Adrenal gland (tissue), 12 donors: ENCODE results near the gene RAMAC. TPM values are rescaled to one million over a fixed set of nuclear protein-coding genes. Genes with fewer than 3 reads are reported as not detected.

Experiments used
- DNase-seq, 7 donors: peaks; one replicate each; pipeline ENCODE4 v3.0.0-alpha.2; 2019 to 2020
- H3K27ac ChIP-seq, 5 donors: fragments of 200-600 bp; sonication (generic) in 4 of 5; 1 replicate in 3 of 5; 2 replicates in 2 of 5; pipeline versions ENCODE4 v1.5.1 to v1.8.0; 2016 to 2020; ENCODE audit warnings: mild to moderate bottlenecking in 1 of 5
- H3K27me3 ChIP-seq: fragments of 200-600 bp; 2 replicates; pipeline ENCODE4 v1.8.0; 2021
- H3K36me3 ChIP-seq, 2 donors: fragments of 200-600 bp; replicated peaks in 1 of 2; 1 replicate in 1 of 2; 2 replicates in 1 of 2; pipeline versions ENCODE4 v1.5.1 to v1.8.0; 2018 to 2022
- H3K4me1 ChIP-seq, 2 donors: fragments of 200-600 bp; replicated peaks in 1 of 2; 1 replicate in 1 of 2; 2 replicates in 1 of 2; pipeline versions ENCODE4 v1.5.1 to v1.8.0; 2018 to 2021
- H3K4me3 ChIP-seq, 4 donors: fragments of 200-600 bp; sonication (generic) in 3 of 4; one replicate each; pipeline ENCODE4 v1.5.1; 2016 to 2018
- H3K9me3 ChIP-seq, 3 donors: fragments of 200-600 bp; sonication (generic) in 1 of 3; replicated peaks in 1 of 3; 1 replicate in 2 of 3; 2 replicates in 1 of 3; pipeline versions ENCODE4 v1.5.1 to v1.8.0; 2016 to 2021
- CTCF ChIP-seq, 6 experiments: fragments of 450-650 bp in 4 of 6; fragments of 200-600 bp in 2 of 6; sonication (generic) in 1 of 6; IDR thresholded peaks; 1 replicate in 5 of 6; 2 replicates in 1 of 6; pipeline versions ENCODE4 v1.5.1 to v1.8.0; 2016 to 2021; ENCODE audit warnings: antibody characterized with exemption in 6 of 6, mild to moderate bottlenecking in 2 of 6, moderate library complexity in 1 of 6
- POLR2A ChIP-seq, 2 donors: fragments of 450-650 bp; IDR thresholded peaks; one replicate each; pipeline ENCODE4 v1.6.1; 2017; ENCODE audit warnings: antibody characterized with exemption in 2 of 2, mild to moderate bottlenecking in 2 of 2, moderate library complexity in 1 of 2
- WGBS, 4 donors: extraction: QIAGEN DNeasy Blood & Tissue Kit in 2 of 4; methylation state at CpG; one replicate each; pipeline versions ENCODE4 v1.1.5 to v1.1.7; 2013 to 2017; 5-methylcytosine and 5-hydroxymethylcytosine counted together
- intact Hi-C, 2 donors: fragments of 100-400 bp; cut with DNase I; formaldehyde crosslinking; loops; one replicate each; pipeline versions ENCODE4 v1.14.1 to v1.15.0; 2022 to 2023
- polyA plus RNA-seq, 3 donors: library from polyadenylated mRNA; stranded (reverse); fragments of 200-250 nt in 2 of 3; fragments of 350-450 nt in 1 of 3; fragmentation: Illumina TruSeq in 1 of 3; extraction: RNeasy Lipid Tissue Mini Kit (QIAGEN cat#74804) in 1 of 3; gene quantifications; one replicate each; pipeline ENCODE4 v1.2.3, GENCODE V29; 2013 to 2014
- total RNA-seq, 9 donors: library from RNA; depleted of rRNA in 4 of 9; stranded (reverse); fragments of >200 nt in 4 of 9; fragments of 120-200 nt in 1 of 9; fragmentation: NEBNext Ultra II Directional in 1 of 9; extraction: Animal tissue kit (Norgen Biotek cat#: 25700) in 1 of 9; gene quantifications; one replicate each; pipeline versions ENCODE4 v1.1.0 to v1.2.4, GENCODE V29; 2013 to 2023
- donor health status: healthy with polysubstance abuse.
- donor health status: Bipolar disorder and iron deficiency.
- donor health status: DM: yes; HTN: yes; CAD: no.
- donor health status: DM: no; HTN: no; CAD: no.
- donor health status: DM: no; HTN: no; CAD: no.
- donor health status: DM: yes; HTN: yes; CAD: no.

RAMAC gene
- total and polyA plus RNA-seq, 12 donors = 12.7 to 80.0 (median 21.7) TPM

DNA sequence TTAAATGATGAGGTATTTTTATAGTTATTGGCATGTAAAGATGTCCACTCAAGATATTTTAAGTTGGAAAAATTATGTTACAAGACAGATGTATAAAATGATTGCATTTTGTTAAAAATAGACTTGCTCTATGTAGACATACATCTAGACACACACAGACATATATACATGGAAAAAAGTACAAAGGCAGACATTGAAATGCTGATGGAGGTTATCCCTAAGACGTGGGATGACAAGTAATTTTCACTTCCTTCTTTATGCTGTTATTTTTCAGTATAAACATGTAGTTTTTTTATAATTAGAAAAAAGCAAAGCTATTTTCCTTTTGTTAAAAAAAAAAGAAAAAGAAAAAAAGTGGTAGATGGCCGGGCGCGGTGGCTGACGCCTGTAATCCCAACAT lies 40.7 kb upstream of the RAMAC start:
- H3K27ac ChIP-seq = no peak overlapping the region
- no peak for DNase-seq
- no peak for TF ChIP-seq POLR2A (IDR thresholded peaks at IDR 0.05)
- no peak for TF ChIP-seq CTCF (IDR thresholded peaks at IDR 0.05)
- WGBS, 4 donors = 79 to 92% (median 88%) methylated on average over 5 of the region's 5 CpGs
- intact Hi-C loops = no loop called here
- H3K27me3 ChIP-seq = no peaks in the 10 kb centered on the region
- no peaks in the 10 kb centered on the region for H3K4me1 ChIP-seq
- H3K4me3 ChIP-seq = no peak overlapping the region
- no peaks in the 10 kb centered on the region for H3K9me3 ChIP-seq
- no peaks in the 10 kb centered on the region for H3K36me3 ChIP-seq

GRCh38 chr15:82946155-82946701 lies 39.8 kb upstream of the RAMAC start:
- Histone ChIP-seq H3K36me3 (no peaks in the 10 kb centered on the region), H3K27ac (no peak overlapping the region), H3K9me3 (no peaks in the 10 kb centered on the region), H3K4me1 (peaks cover 0 to 3% of the 10 kb centered on the region in 2 donors), H3K4me3 (no peak overlapping the region), H3K27me3 (no peaks in the 10 kb centered on the region)
- TF ChIP-seq POLR2A (IDR thresholded peaks at IDR 0.05) (no peak), CTCF (IDR thresholded peaks at IDR 0.05) (no peak)
- intact Hi-C loops = no loop called here
- DNase-seq = no peak
- 88 to 90% (median 90%) methylated on average over 8 of the region's 8 CpGs for WGBS, 4 donors

- no peaks in the 10 kb centered on the region for H3K36me3 ChIP-seq
- H3K27ac ChIP-seq = no peak overlapping the region
- no peaks in the 10 kb centered on the region for H3K27me3 ChIP-seq
- no peak for TF ChIP-seq CTCF (IDR thresholded peaks at IDR 0.05)
- no peak for TF ChIP-seq POLR2A (IDR thresholded peaks at IDR 0.05)
- WGBS, 4 donors = 70 to 89% (median 83%) methylated on average over 5 of the region's 5 CpGs
- intact Hi-C loops = loop anchor here in 1 of 2 donors (10.0 kb wide), 1 partner anchor 45 kb away; no protein-coding TSS in a partner anchor
- H3K9me3 ChIP-seq = no peaks in the 10 kb centered on the region
- H3K4me3 ChIP-seq = no peak overlapping the region
- peaks cover 0 to 12% of the 10 kb centered on the region in 2 donors for H3K4me1 ChIP-seq
- DNase-seq = no peak
Observed at GRCh38 chr15:82950295-82950694, 35.7 kb upstream of the RAMAC start.

- Histone ChIP-seq H3K9me3 (no peaks in the 10 kb centered on the region), H3K27me3 (no peaks in the 10 kb centered on the region), H3K36me3 (no peaks in the 10 kb centered on the region), H3K27ac (no peak overlapping the region), H3K4me3 (no peak overlapping the region), H3K4me1 (peaks cover 0 to 12% of the 10 kb centered on the region in 2 donors)
- 71 to 78% (median 72%) methylated on average over 6 of the region's 6 CpGs for WGBS, 4 donors
- no peak for DNase-seq
- TF ChIP-seq POLR2A (IDR thresholded peaks at IDR 0.05) (no peak), CTCF (IDR thresholded peaks at IDR 0.05) (no peak)
- intact Hi-C loops = loop anchor here in 1 of 2 donors (10.0 kb wide), 1 partner anchor 46 kb away; no protein-coding TSS in a partner anchor
Observed at GRCh38 chr15:82950746-82951370, 35.2 kb upstream of the RAMAC start.
